ENCODE measurements around the gene NAT10.

NAT10 gene

GRCh38 chr11:34149274-34149673 is 43.8 kb downstream of the NAT10 start:
- Histone ChIP-seq H3K4me1 (ENCODE audit: control insufficient read depth, insufficient read depth, low read length, unreplicated experiment) (no peaks in the 10 kb centered on the region), H3K36me3 (ENCODE audit: insufficient read depth, low read length) (peaks cover 17% of the 10 kb centered on the region), H3K79me2 (ENCODE audit: control insufficient read depth, insufficient read depth, low read length, unreplicated experiment) (no peaks in the 10 kb centered on the region), H3K27ac (ENCODE audit: low read depth, low read length) (no peak overlapping the region), H3K4me3 (ENCODE audit: low read depth, low read length) (no peak overlapping the region), H2AFZ (ENCODE audit: low read length, unreplicated experiment) (no peak overlapping the region), H3K27me3 (ENCODE audit: insufficient read depth, low read length) (no peaks in the 10 kb centered on the region)

DNA sequence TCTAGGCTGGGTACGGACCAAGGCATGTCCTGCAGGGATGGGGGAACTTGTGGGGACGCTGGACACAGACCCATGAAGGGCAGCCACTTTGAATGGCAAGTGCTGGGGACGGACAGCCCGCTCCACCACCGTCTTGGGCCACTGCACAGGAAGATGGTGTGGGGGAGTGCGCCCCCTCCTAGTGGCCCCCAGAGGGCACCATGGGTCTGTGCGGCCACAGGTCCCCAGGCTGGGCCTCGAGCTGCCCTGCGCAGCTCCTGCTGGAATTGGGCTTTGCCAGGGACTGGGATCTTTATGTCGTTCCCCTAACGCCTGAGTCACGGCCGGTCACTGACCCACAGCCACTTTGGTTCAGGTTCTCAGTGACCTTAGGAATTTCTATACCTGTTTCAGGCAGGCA is 44.4 kb downstream of the NAT10 start:
- Histone ChIP-seq H3K36me3 (ENCODE audit: insufficient read depth, low read length) (peaks cover 12% of the 10 kb centered on the region), H3K4me3 (ENCODE audit: low read depth, low read length) (no peak overlapping the region), H3K79me2 (ENCODE audit: control insufficient read depth, insufficient read depth, low read length, unreplicated experiment) (no peaks in the 10 kb centered on the region), H2AFZ (ENCODE audit: low read length, unreplicated experiment) (no peak overlapping the region), H3K4me1 (ENCODE audit: control insufficient read depth, insufficient read depth, low read length, unreplicated experiment) (no peaks in the 10 kb centered on the region), H3K27ac (ENCODE audit: low read depth, low read length) (no peak overlapping the region), H3K27me3 (ENCODE audit: insufficient read depth, low read length) (no peaks in the 10 kb centered on the region)

- Histone ChIP-seq H3K27me3 (ENCODE audit: insufficient read depth, low read length) (no peaks in the 10 kb centered on the region), H3K27ac (ENCODE audit: low read depth, low read length) (no peak overlapping the region), H3K36me3 (ENCODE audit: insufficient read depth, low read length) (peaks cover 7% of the 10 kb centered on the region)
Measured at GRCh38 chr11:34150494-34151151, 45.2 kb downstream of the NAT10 start.

DNA sequence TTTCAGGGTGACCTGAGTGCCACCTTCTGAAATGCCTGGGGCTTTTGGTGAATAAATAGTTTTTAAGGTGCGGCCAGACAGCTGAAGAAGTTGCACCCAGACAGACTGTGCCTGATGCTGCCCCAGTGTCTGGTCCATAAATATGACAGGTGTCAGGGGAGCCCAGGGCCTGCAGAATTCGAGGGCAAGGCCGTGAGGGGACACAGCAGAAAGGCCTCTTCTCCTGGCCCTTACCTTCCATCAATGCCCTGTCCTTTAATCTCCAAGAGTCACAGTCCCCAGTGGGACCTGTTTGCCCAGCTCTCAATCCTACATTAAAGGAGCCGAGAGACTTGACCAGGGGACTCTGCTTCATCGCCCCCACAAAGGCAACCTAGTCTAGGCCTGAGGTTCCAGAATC is 45.7 kb downstream of the NAT10 start:
- no peaks in the 10 kb centered on the region for H3K27me3 ChIP-seq (ENCODE audit: insufficient read depth, low read length)
- H3K4me1 ChIP-seq (ENCODE audit: control insufficient read depth, insufficient read depth, low read length, unreplicated experiment), result no peaks in the 10 kb centered on the region
- H3K4me3 ChIP-seq (ENCODE audit: low read depth, low read length), result no peak overlapping the region
- H3K36me3 ChIP-seq (ENCODE audit: insufficient read depth, low read length), result peaks cover 6% of the 10 kb centered on the region
- no peak overlapping the region for H3K27ac ChIP-seq (ENCODE audit: low read depth, low read length)
- H3K79me2 ChIP-seq (ENCODE audit: control insufficient read depth, insufficient read depth, low read length, unreplicated experiment), result no peaks in the 10 kb centered on the region
- H2AFZ ChIP-seq (ENCODE audit: low read length, unreplicated experiment), result no peak overlapping the region

More at GRCh38 chr11:34150494-34151151, 45.2 kb downstream of the NAT10 start:
- Histone ChIP-seq H2AFZ (ENCODE audit: low read length, unreplicated experiment) (no peak overlapping the region), H3K79me2 (ENCODE audit: control insufficient read depth, insufficient read depth, low read length, unreplicated experiment) (no peaks in the 10 kb centered on the region), H3K4me1 (ENCODE audit: control insufficient read depth, insufficient read depth, low read length, unreplicated experiment) (no peaks in the 10 kb centered on the region), H3K4me3 (ENCODE audit: low read depth, low read length) (no peak overlapping the region)

DNA sequence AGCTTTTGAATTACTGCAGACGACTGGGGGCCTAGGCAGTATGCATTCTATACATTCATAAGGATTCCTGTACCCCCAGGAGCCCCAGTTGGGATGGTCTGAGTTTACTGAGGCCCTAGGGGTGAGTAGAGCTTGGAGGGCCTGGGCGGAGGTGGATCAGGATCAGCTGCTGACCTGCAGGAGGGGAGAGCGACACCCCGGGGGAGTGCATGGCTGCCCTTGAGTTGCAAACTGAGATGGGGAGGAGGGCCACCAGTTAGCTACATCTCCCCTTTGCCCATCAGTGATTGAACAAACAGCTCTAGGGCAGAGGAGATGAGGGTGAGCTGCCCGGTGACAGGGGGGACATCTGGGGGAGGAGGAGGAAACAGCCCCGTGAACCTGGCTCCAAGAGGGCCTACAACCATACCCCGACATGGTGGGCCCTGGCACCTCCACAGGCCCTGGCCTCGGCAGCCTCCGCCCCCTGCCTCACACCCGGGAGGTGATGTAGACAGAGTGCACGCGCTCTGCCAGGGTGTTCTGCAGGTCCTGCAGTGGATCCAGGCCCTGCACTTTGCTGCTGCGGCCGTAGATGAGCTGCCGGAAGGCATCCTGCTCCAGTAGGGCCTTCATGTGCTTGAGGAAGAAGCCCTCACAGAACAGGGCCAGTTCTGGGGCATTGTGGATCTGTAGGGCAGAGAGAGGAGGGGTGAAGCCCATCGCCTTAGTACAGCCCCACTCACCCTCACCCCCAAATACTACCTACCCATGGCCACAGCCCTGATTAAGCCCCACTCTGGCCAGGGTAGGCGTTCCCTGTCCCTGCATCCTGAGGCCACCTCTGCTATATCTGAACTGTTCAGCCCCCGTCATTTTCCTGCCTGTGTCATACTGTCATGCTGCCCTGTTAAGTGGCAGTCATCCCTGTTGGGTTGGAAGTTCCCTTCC is 46.8 kb downstream of the NAT10 start:
- Histone ChIP-seq H3K27me3 (ENCODE audit: insufficient read depth, low read length) (no peaks in the 10 kb centered on the region), H3K4me1 (ENCODE audit: control insufficient read depth, insufficient read depth, low read length, unreplicated experiment) (no peaks in the 10 kb centered on the region), H3K27ac (ENCODE audit: low read depth, low read length) (no peak overlapping the region), H2AFZ (ENCODE audit: low read length, unreplicated experiment) (no peak overlapping the region), H3K79me2 (ENCODE audit: control insufficient read depth, insufficient read depth, low read length, unreplicated experiment) (no peaks in the 10 kb centered on the region), H3K4me3 (ENCODE audit: low read depth, low read length) (no peak overlapping the region), H3K36me3 (ENCODE audit: insufficient read depth, low read length) (peaks cover 4% of the 10 kb centered on the region; the same call in 1 of the 2 replicates)

GRCh38 chr11:34154059-34154875 is 48.8 kb downstream of the NAT10 start:
- Histone ChIP-seq H3K79me2 (ENCODE audit: control insufficient read depth, insufficient read depth, low read length, unreplicated experiment) (no peaks in the 10 kb centered on the region), H3K36me3 (ENCODE audit: insufficient read depth, low read length) (no peaks in the 10 kb centered on the region; the same call in 1 of the 2 replicates), H3K4me1 (ENCODE audit: control insufficient read depth, insufficient read depth, low read length, unreplicated experiment) (no peaks in the 10 kb centered on the region), H3K27me3 (ENCODE audit: insufficient read depth, low read length) (no peaks in the 10 kb centered on the region), H2AFZ (ENCODE audit: low read length, unreplicated experiment) (no peak overlapping the region), H3K27ac (ENCODE audit: low read depth, low read length) (no peak overlapping the region), H3K4me3 (ENCODE audit: low read depth, low read length) (no peak overlapping the region)

GRCh38 chr11:34155057-34155756 is 49.8 kb downstream of the NAT10 start:
- H3K27ac ChIP-seq (ENCODE audit: low read depth, low read length), result no peak overlapping the region
- no peaks in the 10 kb centered on the region for H3K27me3 ChIP-seq (ENCODE audit: insufficient read depth, low read length)
- H3K36me3 ChIP-seq (ENCODE audit: insufficient read depth, low read length), result no peaks in the 10 kb centered on the region
- H3K79me2 ChIP-seq (ENCODE audit: control insufficient read depth, insufficient read depth, low read length, unreplicated experiment), result no peaks in the 10 kb centered on the region
- H3K4me1 ChIP-seq (ENCODE audit: control insufficient read depth, insufficient read depth, low read length, unreplicated experiment), result no peaks in the 10 kb centered on the region
- H2AFZ ChIP-seq (ENCODE audit: low read length, unreplicated experiment), result no peak overlapping the region
- H3K4me3 ChIP-seq (ENCODE audit: low read depth, low read length), result no peak overlapping the region

- Histone ChIP-seq H3K79me2 (ENCODE audit: control insufficient read depth, insufficient read depth, low read length, unreplicated experiment) (no peaks in the 10 kb centered on the region), H2AFZ (ENCODE audit: low read length, unreplicated experiment) (no peak overlapping the region), H3K27me3 (ENCODE audit: insufficient read depth, low read length) (no peaks in the 10 kb centered on the region), H3K27ac (ENCODE audit: low read depth, low read length) (no peak overlapping the region), H3K4me3 (ENCODE audit: low read depth, low read length) (no peak overlapping the region), H3K4me1 (ENCODE audit: control insufficient read depth, insufficient read depth, low read length, unreplicated experiment) (no peaks in the 10 kb centered on the region), H3K36me3 (ENCODE audit: insufficient read depth, low read length) (no peaks in the 10 kb centered on the region)
Measured at GRCh38 chr11:34155757-34156062, 50.3 kb downstream of the NAT10 start.

GRCh38 chr11:34157163-34157562 is 51.7 kb downstream of the NAT10 start:
- Histone ChIP-seq H3K27ac (ENCODE audit: low read depth, low read length) (no peak overlapping the region), H3K79me2 (ENCODE audit: control insufficient read depth, insufficient read depth, low read length, unreplicated experiment) (no peaks in the 10 kb centered on the region), H3K36me3 (ENCODE audit: insufficient read depth, low read length) (no peaks in the 10 kb centered on the region), H2AFZ (ENCODE audit: low read length, unreplicated experiment) (no peak overlapping the region), H3K27me3 (ENCODE audit: insufficient read depth, low read length) (no peaks in the 10 kb centered on the region), H3K4me3 (ENCODE audit: low read depth, low read length) (no peak overlapping the region), H3K4me1 (ENCODE audit: control insufficient read depth, insufficient read depth, low read length, unreplicated experiment) (no peaks in the 10 kb centered on the region)

GRCh38 chr11:34158661-34159060 is 53.2 kb downstream of the NAT10 start:
- H3K36me3 ChIP-seq (ENCODE audit: insufficient read depth, low read length), result no peaks in the 10 kb centered on the region
- no peaks in the 10 kb centered on the region for H3K4me1 ChIP-seq (ENCODE audit: control insufficient read depth, insufficient read depth, low read length, unreplicated experiment)
- H3K27ac ChIP-seq (ENCODE audit: low read depth, low read length), result no peak overlapping the region

More at GRCh38 chr11:34158661-34159060, 53.2 kb downstream of the NAT10 start:
- Histone ChIP-seq H3K79me2 (ENCODE audit: control insufficient read depth, insufficient read depth, low read length, unreplicated experiment) (no peaks in the 10 kb centered on the region), H3K4me3 (ENCODE audit: low read depth, low read length) (no peak overlapping the region), H2AFZ (ENCODE audit: low read length, unreplicated experiment) (no peak overlapping the region), H3K27me3 (ENCODE audit: insufficient read depth, low read length) (no peaks in the 10 kb centered on the region)

Data from ACC112 (cell line).